B cell (primary cell): ENCODE measurements around the gene CALML4.

Experiments used
- EZH2 ChIP-seq: IDR thresholded peaks from 2 replicates; pipeline ENCODE4 v1.6.1; 2012; ENCODE audit warnings: borderline replicate concordance, low read depth, mild to moderate bottlenecking, moderate library complexity, low read length; ENCODE audit not compliant: insufficient read depth, poor library complexity, severe bottlenecking
- TF ChIP-seq, protein P1 (sequence below): fragments of 200-600 bp; IDR thresholded peaks from one replicate; pipeline ENCODE4 v1.8.0; 2022; ENCODE audit warnings: antibody characterized with exemption, mild to moderate bottlenecking

DNA sequence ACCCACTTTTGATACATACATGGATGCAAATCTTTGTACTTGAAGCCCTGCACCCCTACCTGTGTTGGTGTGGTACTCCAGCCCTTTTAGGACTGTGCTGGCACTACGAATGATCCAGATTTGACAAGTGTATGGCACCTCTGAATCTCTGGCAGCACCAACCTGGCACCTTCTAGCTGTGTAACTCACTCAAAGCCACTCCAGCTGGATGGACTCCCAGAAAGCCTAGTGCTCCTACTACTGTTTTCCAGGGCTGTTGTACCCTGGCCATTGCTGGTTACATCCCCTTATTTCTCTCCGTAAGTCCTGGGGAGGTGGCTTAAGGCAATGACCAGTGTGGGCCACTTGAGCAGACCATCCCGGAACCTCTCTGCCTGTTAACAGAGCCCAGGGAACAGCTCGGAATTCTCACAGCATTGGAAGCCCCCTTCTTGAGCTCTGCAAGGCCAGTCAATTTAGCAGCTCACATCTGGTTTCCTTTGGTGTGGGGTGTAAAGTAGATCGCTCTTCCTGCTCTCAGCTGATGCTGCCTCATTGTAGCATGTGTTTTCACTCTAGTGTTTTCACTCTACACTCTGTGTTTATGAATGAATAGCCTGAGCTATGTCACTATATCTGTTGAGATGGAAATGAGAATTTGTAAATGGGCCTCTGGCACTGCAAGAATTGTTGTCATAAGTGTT, 12.2 kb downstream of the CALML4 start:
- TF ChIP-seq, protein P1, sequence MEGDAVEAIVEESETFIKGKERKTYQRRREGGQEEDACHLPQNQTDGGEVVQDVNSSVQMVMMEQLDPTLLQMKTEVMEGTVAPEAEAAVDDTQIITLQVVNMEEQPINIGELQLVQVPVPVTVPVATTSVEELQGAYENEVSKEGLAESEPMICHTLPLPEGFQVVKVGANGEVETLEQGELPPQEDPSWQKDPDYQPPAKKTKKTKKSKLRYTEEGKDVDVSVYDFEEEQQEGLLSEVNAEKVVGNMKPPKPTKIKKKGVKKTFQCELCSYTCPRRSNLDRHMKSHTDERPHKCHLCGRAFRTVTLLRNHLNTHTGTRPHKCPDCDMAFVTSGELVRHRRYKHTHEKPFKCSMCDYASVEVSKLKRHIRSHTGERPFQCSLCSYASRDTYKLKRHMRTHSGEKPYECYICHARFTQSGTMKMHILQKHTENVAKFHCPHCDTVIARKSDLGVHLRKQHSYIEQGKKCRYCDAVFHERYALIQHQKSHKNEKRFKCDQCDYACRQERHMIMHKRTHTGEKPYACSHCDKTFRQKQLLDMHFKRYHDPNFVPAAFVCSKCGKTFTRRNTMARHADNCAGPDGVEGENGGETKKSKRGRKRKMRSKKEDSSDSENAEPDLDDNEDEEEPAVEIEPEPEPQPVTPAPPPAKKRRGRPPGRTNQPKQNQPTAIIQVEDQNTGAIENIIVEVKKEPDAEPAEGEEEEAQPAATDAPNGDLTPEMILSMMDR: no peak
- no peak for TF ChIP-seq EZH2
